HCT116 (cell line): Measurements from ENCODE around the gene TOP1. TPM values are rescaled to one million over a fixed set of nuclear protein-coding genes. Genes with fewer than 3 reads are reported as not detected.

ENCODE experiments used
- ATAC-seq: fragments of 200-7000 bp; cut with Tn5 transposase; 2 replicates; pipeline ENCODE4 v1.9.1; 2020; ENCODE audit warnings: mild to moderate bottlenecking, moderate library complexity
- BruUV-seq: library from RNA; stranded (reverse); fragments of 400-500 nt; replicated peaks from 2 replicates; lab custom pipeline; 2021; lab: Mats Ljungman, UMichigan
- CTCF ChIA-PET: fragments of 300-600 bp; sonication (Branson Sonifier 250); formaldehyde crosslinking; loops from one replicate; lab custom pipeline; 2021; ENCODE audit warnings: antibody characterized with exemption; lab: Charles Lee
- POLR2A ChIA-PET: fragments of 300-600, 350-600 bp; sonication (Branson Sonifier 250); formaldehyde crosslinking; loops from one replicate; lab custom pipeline; 2021; ENCODE audit warnings: antibody characterized with exemption; lab: Charles Lee
- RAD21 ChIA-PET, 2 experiments: fragments of 300-600 bp; sonication (Branson Sonifier 250); formaldehyde crosslinking; loops; one replicate each; lab custom pipeline; 2023; ENCODE audit warnings: low total read pairs in 2 of 2; ENCODE audit not compliant: uncharacterized antibody in 2 of 2, unreplicated experiment in 2 of 2, low non-redundant PET in 1 of 2; lab: Charles Lee
- DNase-seq: peaks from one replicate; pipeline ENCODE4 v3.0.0-alpha.2; 2010; ENCODE audit warnings: low read depth, low spot score
- H2AFZ ChIP-seq: fragments of 200-600 bp; shearing (Covaris generic), sonication (generic); 2 replicates; pipeline ENCODE4 v1.6.1; 2017; ENCODE audit warnings: low read depth, mixed run types, mixed read lengths, antibody characterized with exemption, low read length; ENCODE audit not compliant: poor library complexity, severe bottlenecking
- H3K27ac ChIP-seq: 2 replicates; pipeline ENCODE4 v1.5.1; 2012; ENCODE audit warnings: low read depth, low read length
- H3K27me3 ChIP-seq: fragments of 200-600 bp; sonication (generic); 2 replicates; pipeline ENCODE4 v1.6.1; 2016; ENCODE audit warnings: mixed run types, low read length, mixed read lengths; ENCODE audit not compliant: insufficient read depth
- H3K36me3 ChIP-seq, 2 experiments: fragments of 200-500 bp in 1 of 2; fragments of 200-600 bp in 1 of 2; sonication (Bioruptor generic) in 1 of 2; sonication (generic) in 1 of 2; 2 replicates each; pipeline versions ENCODE4 v1.5.1 to v1.6.1; 2014 to 2016; ENCODE audit warnings: low read length in 2 of 2, inconsistent platforms in 1 of 2, mixed read lengths in 1 of 2, mixed run types in 1 of 2; ENCODE audit not compliant: insufficient read depth in 2 of 2, control insufficient read depth in 1 of 2
- H3K4me1 ChIP-seq, 2 experiments: fragments of 200-600 bp in 1 of 2; sonication (generic) in 1 of 2; 2 replicates each; pipeline versions ENCODE4 v1.5.1 to v1.6.1; 2012 to 2017; ENCODE audit warnings: low read length in 2 of 2, inconsistent platforms in 1 of 2, mild to moderate bottlenecking in 1 of 2, mixed read lengths in 1 of 2, mixed run types in 1 of 2, moderate library complexity in 1 of 2; ENCODE audit not compliant: insufficient read depth in 2 of 2, control insufficient read depth in 1 of 2
- H3K4me2 ChIP-seq: fragments of 200-600 bp; sonication (generic); 2 replicates; pipeline ENCODE4 v1.6.1; 2017; ENCODE audit warnings: mixed run types, low read length, mixed read lengths
- H3K4me3 ChIP-seq, 2 experiments: fragments of 200-600 bp in 1 of 2; sonication (generic) in 1 of 2; replicated peaks in 1 of 2; 2 replicates each; pipeline ENCODE4 v1.5.1; 2011 to 2016; ENCODE audit warnings: low read length in 2 of 2, control low read depth in 1 of 2, low read depth in 1 of 2, mild to moderate bottlenecking in 1 of 2, mixed read lengths in 1 of 2, mixed run types in 1 of 2
- H3K79me2 ChIP-seq: fragments of 200-600 bp; sonication (generic); 2 replicates; pipeline ENCODE4 v1.6.1; 2017; ENCODE audit warnings: mild to moderate bottlenecking, mixed run types, low read length, moderate library complexity, mixed read lengths; ENCODE audit not compliant: insufficient read depth
- H3K9ac ChIP-seq: fragments of 200-600 bp; sonication (generic); 2 replicates; pipeline ENCODE4 v1.6.1; 2016; ENCODE audit warnings: low read length, mixed read lengths
- H3K9me2 ChIP-seq: fragments of 200-600 bp; sonication (generic), shearing (Covaris generic); 2 replicates; pipeline ENCODE4 v1.6.1; 2017; ENCODE audit warnings: mixed run types, mild to moderate bottlenecking, moderate library complexity; ENCODE audit not compliant: insufficient read depth
- H3K9me3 ChIP-seq, 2 experiments: fragments of 200-500 bp in 1 of 2; fragments of 200-600 bp in 1 of 2; sonication (Bioruptor generic) in 1 of 2; sonication (generic) in 1 of 2; 2 replicates each; pipeline ENCODE4 v1.6.1; 2014 to 2017; ENCODE audit warnings: low read length in 2 of 2, mixed read lengths in 2 of 2, inconsistent platforms in 1 of 2, low read depth in 1 of 2, mild to moderate bottlenecking in 1 of 2, mixed run types in 1 of 2, moderate library complexity in 1 of 2; ENCODE audit not compliant: control insufficient read depth in 1 of 2, insufficient read depth in 1 of 2
- H4K20me1 ChIP-seq: fragments of 200-600 bp; sonication (generic), shearing (Covaris generic); 2 replicates; pipeline ENCODE4 v1.6.1; 2017; ENCODE audit warnings: mixed run types, mild to moderate bottlenecking, moderate library complexity; ENCODE audit not compliant: insufficient read depth
- CEBPB ChIP-seq: IDR thresholded peaks from 2 replicates; pipeline ENCODE4 v1.6.1; 2012; ENCODE audit warnings: low read depth
- EZH2phosphoT487 ChIP-seq: fragments of 200-600 bp; IDR thresholded peaks from 2 replicates; pipeline ENCODE4 v1.6.1; 2018; ENCODE audit warnings: antibody characterized with exemption, borderline replicate concordance
- FOSL1 ChIP-seq: IDR thresholded peaks from 2 replicates; pipeline ENCODE4 v1.6.1; 2012; ENCODE audit warnings: low read depth
- RAD21 ChIP-seq: IDR thresholded peaks from 2 replicates; pipeline ENCODE4 v1.6.1; 2012; ENCODE audit warnings: low read depth, mild to moderate bottlenecking
- SP1 ChIP-seq: IDR thresholded peaks from 2 replicates; pipeline ENCODE4 v1.6.1; 2012; ENCODE audit warnings: low read depth
- SRF ChIP-seq: IDR thresholded peaks from 2 replicates; pipeline ENCODE4 v1.6.1; 2012; ENCODE audit warnings: low read depth
- YY1 ChIP-seq: IDR thresholded peaks from 2 replicates; pipeline ENCODE4 v1.6.1; 2011; ENCODE audit warnings: low read length, low read depth, moderate library complexity, mild to moderate bottlenecking; ENCODE audit not compliant: insufficient replicate concordance; ENCODE audit errors: extremely low read depth
- ZBTB33 ChIP-seq: IDR thresholded peaks from 2 replicates; pipeline ENCODE4 v1.6.1; 2011; ENCODE audit warnings: mild to moderate bottlenecking, low read length, moderate library complexity; ENCODE audit not compliant: insufficient replicate concordance; ENCODE audit errors: extremely low read depth
- ZFX ChIP-seq: fragments of 450-650 bp; IDR thresholded peaks from 2 replicates; pipeline ENCODE4 v1.6.1; 2017
- intact Hi-C: fragments of 100-400 bp; cut with micrococcal nuclease; formaldehyde crosslinking; loops from 2 replicates; pipeline ENCODE4 v1.10.0; 2022
- total RNA-seq: library from RNA; stranded (reverse); gene quantifications from one replicate; pipeline ENCODE4 v1.2.1, GENCODE V29; 2021; ENCODE audit not compliant: unreplicated experiment

TOP1 gene
- total RNA-seq, 1 experiment from 2014 or later, result 190 TPM

GRCh38 chr20:41023549-41023948, 5.1 kb upstream of the TOP1 start:
- DNase-seq, result no peak
- no peak overlapping the region for H2AFZ ChIP-seq
- H3K79me2 ChIP-seq, result no peaks in the 10 kb centered on the region
- no peaks in the 10 kb centered on the region for H4K20me1 ChIP-seq
- ATAC-seq, result no peak
- intact Hi-C loops, result no loop called here
- H3K9ac ChIP-seq, result no peak overlapping the region
- no peak for TF ChIP-seq RAD21
- no peak for TF ChIP-seq EZH2phosphoT487
- no peak for TF ChIP-seq YY1
- TF ChIP-seq ZBTB33, result no peak
- no peak for TF ChIP-seq FOSL1
- TF ChIP-seq SP1, result no peak
- TF ChIP-seq CEBPB, result no peak
- TF ChIP-seq SRF, result no peak
- TF ChIP-seq ZFX, result no peak
- TF ChIP-seq, all 23 proteins: peak for 0
- BruUV-seq, result no TSS peak
- Histone ChIP-seq H3K27ac (no peak overlapping the region), H3K27me3 (no peaks in the 10 kb centered on the region), H3K9me3 (no peaks in the 10 kb centered on the region), H3K36me3 (no peaks in the 10 kb centered on the region), H3K4me3 (no peak overlapping the region), H3K9me2 (no peaks in the 10 kb centered on the region), H3K4me2 (no peak overlapping the region), H3K4me1 (peaks cover 9 to 15% of the 10 kb centered on the region in 2 experiments)
- POLR2A ChIA-PET, result interaction anchor here (0.7 kb wide), 1 partner anchor 14 kb away, joined by 3 read pairs; no protein-coding TSS in a partner anchor
- CTCF ChIA-PET, result no interaction called here
- RAD21 ChIA-PET, result no interaction called here
